ENCODE results near the gene ENAH.
"Not testable (repeated sequence)": the region's sequence is repeated elsewhere in the genome, so short reads cannot be mapped to it uniquely, and the experiment has no call there.

The ENAH gene

GRCh38 chr1:225617479-225617878 is 35.4 kb downstream of the ENAH start:
- H3K9me3 Mint-ChIP-seq: no peaks in the 10 kb centered on the region
- no peaks in the 10 kb centered on the region for H3K27me3 Mint-ChIP-seq (ENCODE audit: low read depth)
- H3K36me3 Mint-ChIP-seq (ENCODE audit: low read depth): peaks cover 52% of the 10 kb centered on the region
- H3K4me1 Mint-ChIP-seq: peaks cover 34% of the 10 kb centered on the region
- H3K4me3 Mint-ChIP-seq: no peak overlapping the region
- TF ChIP-seq CTCF (IDR thresholded peaks at IDR 0.05; ENCODE audit: unreplicated experiment in 3 of 3): no peak
- peak overlapping the region; percentile 49 to 76 (median 53) for H3K27ac Mint-ChIP-seq

- not testable (repeated sequence) for H3K27me3 Mint-ChIP-seq (ENCODE audit: low read depth); H3K9me3 Mint-ChIP-seq; H3K27ac Mint-ChIP-seq; H3K4me3 Mint-ChIP-seq
- Mint-ChIP-seq H3K36me3 (ENCODE audit: low read depth) (peaks cover 44% of the 10 kb centered on the region), H3K4me1 (peaks cover 39% of the 10 kb centered on the region)
Measured at GRCh38 chr1:225615403-225615790, 37.5 kb downstream of the ENAH start.

GRCh38 chr1:225613006-225613405 is 39.9 kb downstream of the ENAH start:
- Mint-ChIP-seq H3K9me3 (no peaks in the 10 kb centered on the region), H3K27ac (peak overlapping the region; percentile 10 to 33 (median 26)), H3K36me3 (ENCODE audit: low read depth) (peaks cover 38% of the 10 kb centered on the region), H3K4me1 (peaks cover 39% of the 10 kb centered on the region), H3K27me3 (ENCODE audit: low read depth) (no peaks in the 10 kb centered on the region), H3K4me3 (no peak overlapping the region)
- TF ChIP-seq CTCF (IDR thresholded peaks at IDR 0.05; ENCODE audit: unreplicated experiment in 3 of 3): no peak

GRCh38 chr1:225612287-225612686 is 40.6 kb downstream of the ENAH start:
- H3K36me3 Mint-ChIP-seq (ENCODE audit: low read depth): peaks cover 31% of the 10 kb centered on the region
- no peak for TF ChIP-seq CTCF (IDR thresholded peaks at IDR 0.05; ENCODE audit: unreplicated experiment in 3 of 3)
- no peaks in the 10 kb centered on the region for H3K9me3 Mint-ChIP-seq
- H3K4me1 Mint-ChIP-seq: peaks cover 39% of the 10 kb centered on the region
- peak overlapping the region in 2 of 3 experiments; percentile 25 to 34 for H3K27ac Mint-ChIP-seq
- no peak overlapping the region for H3K4me3 Mint-ChIP-seq
- no peaks in the 10 kb centered on the region for H3K27me3 Mint-ChIP-seq (ENCODE audit: low read depth)

- TF ChIP-seq CTCF (IDR thresholded peaks at IDR 0.05; ENCODE audit: unreplicated experiment in 3 of 3): no peak
- Mint-ChIP-seq H3K4me1 (peaks cover 42% of the 10 kb centered on the region), H3K4me3 (no peak overlapping the region), H3K27me3 (ENCODE audit: low read depth) (no peaks in the 10 kb centered on the region), H3K36me3 (ENCODE audit: low read depth) (peaks cover 30% of the 10 kb centered on the region), H3K27ac (peak overlapping the region in 2 of 3 experiments; percentile 25 to 34), H3K9me3 (no peaks in the 10 kb centered on the region)
Measured at GRCh38 chr1:225611537-225612223, 41.2 kb downstream of the ENAH start.

- H3K4me1 Mint-ChIP-seq: peaks cover 44% of the 10 kb centered on the region
- H3K27me3 Mint-ChIP-seq (ENCODE audit: low read depth): no peaks in the 10 kb centered on the region
- peaks cover 24% of the 10 kb centered on the region for H3K36me3 Mint-ChIP-seq (ENCODE audit: low read depth)
- H3K9me3 Mint-ChIP-seq: no peaks in the 10 kb centered on the region
- H3K27ac Mint-ChIP-seq: peak overlapping the region in 2 of 3 experiments; percentile 0 to 8
- no peak overlapping the region for H3K4me3 Mint-ChIP-seq
- TF ChIP-seq CTCF (IDR thresholded peaks at IDR 0.05; ENCODE audit: unreplicated experiment in 3 of 3): no peak
Measured at GRCh38 chr1:225610539-225610938, 42.4 kb downstream of the ENAH start.
